Measurements from ENCODE around the gene OR2M7. TPM values are rescaled to one million over a fixed set of nuclear protein-coding genes. Genes with fewer than 3 reads are reported as not detected.

The OR2M7 gene, protein sequence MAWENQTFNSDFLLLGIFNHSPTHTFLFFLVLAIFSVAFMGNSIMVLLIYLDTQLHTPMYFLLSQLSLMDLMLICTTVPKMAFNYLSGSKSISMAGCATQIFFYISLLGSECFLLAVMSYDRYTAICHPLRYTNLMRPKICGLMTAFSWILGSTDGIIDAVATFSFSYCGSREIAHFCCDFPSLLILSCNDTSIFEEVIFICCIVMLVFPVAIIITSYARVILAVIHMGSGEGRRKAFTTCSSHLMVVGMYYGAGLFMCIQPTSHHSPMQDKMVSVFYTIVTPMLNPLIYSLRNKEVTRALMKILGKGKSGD
- not detected in 2 replicates for polyA plus RNA-seq (2013)

DNA sequence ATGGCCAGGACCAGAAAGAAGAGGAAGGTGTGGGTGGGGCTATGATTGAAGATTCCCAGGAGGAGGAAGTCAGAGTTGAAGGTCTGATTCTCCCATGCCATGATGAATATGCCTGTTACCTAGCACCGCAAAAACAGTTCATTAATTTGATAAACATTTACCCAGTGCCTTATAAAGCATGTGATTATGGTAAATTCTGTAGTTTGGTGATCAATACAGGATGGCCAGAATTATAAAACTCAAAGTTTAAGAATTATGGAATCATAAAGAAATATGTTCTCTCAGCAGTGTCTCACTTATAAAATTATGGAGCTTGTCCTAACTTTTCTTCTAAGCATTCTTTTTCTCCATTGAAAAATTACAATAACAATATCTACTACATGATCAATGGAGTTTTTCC, at the start of gene OR2M7:
Gene OR2M7 (minus strand): TSS at position 101 of the 400 bp plus-strand sequence. CDS start 0 bp downstream, at position 101.
- H2AFZ ChIP-seq (ENCODE audit: insufficient read depth, low read length, poor library complexity) = no peak within 1 kb of the TSS
- no peak within 1 kb of the TSS for H2BK12ac ChIP-seq (ENCODE audit: low read length)
- no peak within 1 kb of the TSS for H3K9ac ChIP-seq (ENCODE audit: low read length)
- no peaks in the 10 kb centered on the region for H3K79me2 ChIP-seq (ENCODE audit: control insufficient read depth, insufficient read depth, low read length, poor library complexity)
- no peak within 1 kb of the TSS for H2BK5ac ChIP-seq (ENCODE audit: low read depth, low read length, poor library complexity)
- no peaks in the 10 kb centered on the region for H3K9me3 ChIP-seq (ENCODE audit: insufficient read depth, low read depth, low read length)
- H3K79me1 ChIP-seq (ENCODE audit: low read length) = no peaks in the 10 kb centered on the region
- H3K27me3 ChIP-seq (ENCODE audit: insufficient read depth, low read length) = no peaks in the 10 kb centered on the region
- no peak within 1 kb of the TSS for H3K14ac ChIP-seq (ENCODE audit: low read length)
- no peak within 1 kb of the TSS for H4K91ac ChIP-seq (ENCODE audit: low read depth, low read length)
- H3K27ac ChIP-seq (ENCODE audit: low read depth, low read length) = no peak within 1 kb of the TSS
- no CpG with 5 or more reads among the region's 1 CpG for WGBS (ENCODE audit: extremely low coverage, insufficient coverage, insufficient read length)
- no peaks in the 10 kb centered on the region for H3K4me1 ChIP-seq (ENCODE audit: control insufficient read depth in 1 of 2, insufficient read depth in 2 of 2, low read length in 2 of 2)
- no peak within 1 kb of the TSS for H3K23ac ChIP-seq (ENCODE audit: low read length)
- H4K12ac ChIP-seq (ENCODE audit: low read depth, low read length) = no peak within 1 kb of the TSS
- H3K4me3 ChIP-seq (ENCODE audit: low read depth, low read length) = no peak within 1 kb of the TSS
- H2AK5ac ChIP-seq (ENCODE audit: low read length) = no peak within 1 kb of the TSS
- no peak for DNase-seq
- H4K8ac ChIP-seq (ENCODE audit: low read depth, low read length) = no peak within 1 kb of the TSS
- no peak within 1 kb of the TSS for H3K4me2 ChIP-seq (ENCODE audit: low read length)
- H2BK120ac ChIP-seq (ENCODE audit: insufficient read depth, low read length, poor library complexity) = no peak within 1 kb of the TSS
- no peak within 1 kb of the TSS for H3K4ac ChIP-seq (ENCODE audit: low read depth, low read length)
- H3K18ac ChIP-seq (ENCODE audit: low read length) = no peak within 1 kb of the TSS
- no peaks in the 10 kb centered on the region for H3K36me3 ChIP-seq (ENCODE audit: control insufficient read depth in 1 of 2, insufficient read depth in 2 of 2, low read length in 2 of 2)

DNA sequence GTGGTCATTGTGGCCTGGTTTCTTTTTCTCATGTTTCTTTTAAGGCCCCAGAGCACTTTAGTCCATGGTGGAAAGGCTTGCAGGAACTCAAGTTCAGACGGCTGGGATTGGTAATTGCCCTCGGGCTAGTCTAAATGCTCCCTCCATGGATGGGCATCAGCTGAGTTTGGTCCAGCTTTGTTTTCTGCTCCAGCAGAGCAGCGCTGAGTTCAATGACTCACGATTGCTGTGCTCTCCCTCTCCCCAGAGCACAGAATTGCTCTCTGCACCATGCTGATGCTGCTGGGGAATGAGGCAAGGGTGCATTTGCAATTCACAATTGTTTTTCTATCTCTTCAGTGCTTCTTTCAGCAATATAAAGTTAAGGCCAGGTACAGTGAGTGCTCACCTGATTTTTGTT, 49.4 kb upstream of the OR2M7 start:
- H3K27me3 ChIP-seq (ENCODE audit: insufficient read depth, low read length) = no peaks in the 10 kb centered on the region
- no peaks in the 10 kb centered on the region for H3K4me1 ChIP-seq (ENCODE audit: control insufficient read depth in 1 of 2, insufficient read depth in 2 of 2, low read length in 2 of 2)
- H4K8ac ChIP-seq (ENCODE audit: low read depth, low read length) = no peak overlapping the region
- H3K36me3 ChIP-seq (ENCODE audit: control insufficient read depth in 1 of 2, insufficient read depth in 2 of 2, low read length in 2 of 2) = no peaks in the 10 kb centered on the region
- no peak overlapping the region for H3K23ac ChIP-seq (ENCODE audit: low read length)
- no peak overlapping the region for H2AK5ac ChIP-seq (ENCODE audit: low read length)
- no peak overlapping the region for H2BK120ac ChIP-seq (ENCODE audit: insufficient read depth, low read length, poor library complexity)
- no CpG with 5 or more reads among the region's 4 CpGs for WGBS (ENCODE audit: extremely low coverage, insufficient coverage, insufficient read length)
- H3K79me2 ChIP-seq (ENCODE audit: control insufficient read depth, insufficient read depth, low read length, poor library complexity) = no peaks in the 10 kb centered on the region
- no peak overlapping the region for H3K14ac ChIP-seq (ENCODE audit: low read length)
- no peak overlapping the region for H3K4ac ChIP-seq (ENCODE audit: low read depth, low read length)
- no peak overlapping the region for H3K18ac ChIP-seq (ENCODE audit: low read length)
- no peak overlapping the region for H4K12ac ChIP-seq (ENCODE audit: low read depth, low read length)
- H2AFZ ChIP-seq (ENCODE audit: insufficient read depth, low read length, poor library complexity) = no peak overlapping the region
- H3K79me1 ChIP-seq (ENCODE audit: low read length) = no peaks in the 10 kb centered on the region
- H3K9ac ChIP-seq (ENCODE audit: low read length) = no peak overlapping the region
- H3K4me2 ChIP-seq (ENCODE audit: low read length) = no peak overlapping the region
- no peak overlapping the region for H4K91ac ChIP-seq (ENCODE audit: low read depth, low read length)
- no peak for DNase-seq
- no peak overlapping the region for H2BK12ac ChIP-seq (ENCODE audit: low read length)
- H2BK5ac ChIP-seq (ENCODE audit: low read depth, low read length, poor library complexity) = no peak overlapping the region
- H3K27ac ChIP-seq (ENCODE audit: low read depth, low read length) = no peak overlapping the region
- peaks cover 18% of the 10 kb centered on the region for H3K9me3 ChIP-seq (ENCODE audit: insufficient read depth, low read depth, low read length)
- no peak overlapping the region for H3K4me3 ChIP-seq (ENCODE audit: low read depth, low read length)

DNA sequence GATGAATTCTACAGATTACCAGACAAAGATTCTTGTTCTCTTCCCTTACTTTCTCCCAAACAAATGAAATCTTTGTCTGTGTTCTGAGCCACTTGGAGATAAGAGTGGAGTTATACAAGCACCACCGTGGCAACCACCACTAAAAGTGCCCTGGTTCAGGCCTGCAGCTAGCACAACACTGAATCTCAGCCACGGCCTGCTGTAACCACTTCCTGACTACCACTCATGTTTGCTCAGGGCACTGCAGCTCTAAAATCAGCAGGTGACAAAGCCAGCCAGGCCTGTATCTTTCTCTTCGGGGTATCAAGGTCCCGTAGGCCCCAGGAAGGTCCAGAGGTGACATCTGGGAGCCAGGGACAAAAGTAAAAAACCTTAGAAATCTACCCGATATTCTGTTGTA, 48.0 kb upstream of the OR2M7 start:
- Histone ChIP-seq H3K27me3 (ENCODE audit: insufficient read depth, low read length) (no peaks in the 10 kb centered on the region), H3K79me2 (ENCODE audit: control insufficient read depth, insufficient read depth, low read length, poor library complexity) (no peaks in the 10 kb centered on the region), H3K4me2 (ENCODE audit: low read length) (no peak overlapping the region), H3K4ac (ENCODE audit: low read depth, low read length) (no peak overlapping the region), H4K8ac (ENCODE audit: low read depth, low read length) (no peak overlapping the region), H3K4me3 (ENCODE audit: low read depth, low read length) (no peak overlapping the region), H4K91ac (ENCODE audit: low read depth, low read length) (no peak overlapping the region), H3K18ac (ENCODE audit: low read length) (no peak overlapping the region), H3K9ac (ENCODE audit: low read length) (no peak overlapping the region), H2BK5ac (ENCODE audit: low read depth, low read length, poor library complexity) (no peak overlapping the region), H3K9me3 (ENCODE audit: insufficient read depth, low read depth, low read length) (peaks cover 18% of the 10 kb centered on the region), H4K12ac (ENCODE audit: low read depth, low read length) (no peak overlapping the region), H2AK5ac (ENCODE audit: low read length) (no peak overlapping the region), H3K14ac (ENCODE audit: low read length) (no peak overlapping the region), H3K27ac (ENCODE audit: low read depth, low read length) (no peak overlapping the region), H2BK12ac (ENCODE audit: low read length) (no peak overlapping the region), H3K79me1 (ENCODE audit: low read length) (no peaks in the 10 kb centered on the region), H3K36me3 (ENCODE audit: control insufficient read depth in 1 of 2, insufficient read depth in 2 of 2, low read length in 2 of 2) (no peaks in the 10 kb centered on the region), H2BK120ac (ENCODE audit: insufficient read depth, low read length, poor library complexity) (no peak overlapping the region), H3K23ac (ENCODE audit: low read length) (no peak overlapping the region), H3K4me1 (ENCODE audit: control insufficient read depth in 1 of 2, insufficient read depth in 2 of 2, low read length in 2 of 2) (no peaks in the 10 kb centered on the region), H2AFZ (ENCODE audit: insufficient read depth, low read length, poor library complexity) (no peak overlapping the region)
- no CpG with 5 or more reads among the region's 5 CpGs for WGBS (ENCODE audit: extremely low coverage, insufficient coverage, insufficient read length)
- no peak for DNase-seq

DNA sequence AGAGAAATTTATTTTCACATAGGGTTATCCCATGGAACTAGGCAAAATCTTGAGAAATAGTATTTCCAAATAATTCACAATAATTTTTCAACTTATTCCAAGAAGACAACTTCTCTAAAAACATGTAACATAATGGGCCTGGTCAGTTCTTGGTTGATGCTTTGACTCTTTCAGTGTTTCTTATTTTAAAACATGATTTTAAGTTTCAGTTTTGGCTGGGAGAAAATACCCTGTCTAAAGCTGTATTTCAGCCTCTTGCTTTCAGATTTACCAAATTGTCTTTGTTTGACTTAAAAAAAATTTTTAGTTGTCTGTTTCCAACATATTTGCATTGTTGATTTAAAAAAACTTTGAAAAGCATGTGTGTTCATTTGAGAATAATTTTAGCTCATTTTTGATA, 42.2 kb upstream of the OR2M7 start:
- Histone ChIP-seq H3K79me1 (ENCODE audit: low read length) (no peaks in the 10 kb centered on the region), H3K9me3 (ENCODE audit: insufficient read depth, low read depth, low read length) (peaks cover 9% of the 10 kb centered on the region), H3K36me3 (ENCODE audit: control insufficient read depth in 1 of 2, insufficient read depth in 2 of 2, low read length in 2 of 2) (no peaks in the 10 kb centered on the region), H3K9ac (ENCODE audit: low read length) (no peak overlapping the region), H4K91ac (ENCODE audit: low read depth, low read length) (no peak overlapping the region), H4K12ac (ENCODE audit: low read depth, low read length) (no peak overlapping the region), H2AK5ac (ENCODE audit: low read length) (no peak overlapping the region), H3K14ac (ENCODE audit: low read length) (no peak overlapping the region), H3K27me3 (ENCODE audit: insufficient read depth, low read length) (no peaks in the 10 kb centered on the region), H2BK120ac (ENCODE audit: insufficient read depth, low read length, poor library complexity) (no peak overlapping the region), H4K8ac (ENCODE audit: low read depth, low read length) (no peak overlapping the region), H3K23ac (ENCODE audit: low read length) (no peak overlapping the region), H3K4ac (ENCODE audit: low read depth, low read length) (no peak overlapping the region), H3K27ac (ENCODE audit: low read depth, low read length) (no peak overlapping the region), H3K79me2 (ENCODE audit: control insufficient read depth, insufficient read depth, low read length, poor library complexity) (no peaks in the 10 kb centered on the region), H3K4me1 (ENCODE audit: control insufficient read depth in 1 of 2, insufficient read depth in 2 of 2, low read length in 2 of 2) (no peaks in the 10 kb centered on the region), H2BK12ac (ENCODE audit: low read length) (no peak overlapping the region), H2BK5ac (ENCODE audit: low read depth, low read length, poor library complexity) (no peak overlapping the region), H3K18ac (ENCODE audit: low read length) (no peak overlapping the region), H3K4me3 (ENCODE audit: low read depth, low read length) (no peak overlapping the region), H2AFZ (ENCODE audit: insufficient read depth, low read length, poor library complexity) (no peak overlapping the region), H3K4me2 (ENCODE audit: low read length) (no peak overlapping the region)
- DNase-seq = no peak
